HPDE6-E6E7 (cell line): ENCODE measurements around the gene LRIG2.
"Not testable (repeated sequence)": the region's sequence is repeated elsewhere in the genome, so short reads cannot be mapped to it uniquely, and the experiment has no call there.

Source experiments
- DNase-seq: peaks from one replicate; pipeline ENCODE4 v3.0.0; 2011; ENCODE audit warnings: missing footprints; ENCODE audit errors: extremely low spot score

The LRIG2 gene, protein sequence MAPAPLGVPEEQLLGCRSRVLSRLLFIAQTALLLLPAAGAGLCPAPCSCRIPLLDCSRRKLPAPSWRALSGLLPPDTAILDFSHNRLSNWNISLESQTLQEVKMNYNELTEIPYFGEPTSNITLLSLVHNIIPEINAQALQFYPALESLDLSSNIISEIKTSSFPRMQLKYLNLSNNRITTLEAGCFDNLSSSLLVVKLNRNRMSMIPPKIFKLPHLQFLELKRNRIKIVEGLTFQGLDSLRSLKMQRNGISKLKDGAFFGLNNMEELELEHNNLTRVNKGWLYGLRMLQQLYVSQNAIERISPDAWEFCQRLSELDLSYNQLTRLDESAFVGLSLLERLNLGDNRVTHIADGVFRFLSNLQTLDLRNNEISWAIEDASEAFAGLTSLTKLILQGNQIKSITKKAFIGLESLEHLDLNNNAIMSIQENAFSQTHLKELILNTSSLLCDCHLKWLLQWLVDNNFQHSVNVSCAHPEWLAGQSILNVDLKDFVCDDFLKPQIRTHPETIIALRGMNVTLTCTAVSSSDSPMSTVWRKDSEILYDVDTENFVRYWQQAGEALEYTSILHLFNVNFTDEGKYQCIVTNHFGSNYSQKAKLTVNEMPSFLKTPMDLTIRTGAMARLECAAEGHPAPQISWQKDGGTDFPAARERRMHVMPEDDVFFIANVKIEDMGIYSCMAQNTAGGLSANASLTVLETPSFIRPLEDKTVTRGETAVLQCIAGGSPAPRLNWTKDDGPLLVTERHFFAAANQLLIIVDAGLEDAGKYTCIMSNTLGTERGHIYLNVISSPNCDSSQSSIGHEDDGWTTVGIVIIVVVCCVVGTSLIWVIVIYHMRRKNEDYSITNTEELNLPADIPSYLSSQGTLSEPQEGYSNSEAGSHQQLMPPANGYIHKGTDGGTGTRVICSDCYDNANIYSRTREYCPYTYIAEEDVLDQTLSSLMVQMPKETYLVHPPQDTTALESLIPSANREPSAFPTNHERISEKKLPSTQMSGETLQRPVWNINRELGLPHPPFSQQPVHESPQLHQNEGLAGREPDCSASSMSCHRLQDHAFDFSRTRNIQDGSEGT

DNA sequence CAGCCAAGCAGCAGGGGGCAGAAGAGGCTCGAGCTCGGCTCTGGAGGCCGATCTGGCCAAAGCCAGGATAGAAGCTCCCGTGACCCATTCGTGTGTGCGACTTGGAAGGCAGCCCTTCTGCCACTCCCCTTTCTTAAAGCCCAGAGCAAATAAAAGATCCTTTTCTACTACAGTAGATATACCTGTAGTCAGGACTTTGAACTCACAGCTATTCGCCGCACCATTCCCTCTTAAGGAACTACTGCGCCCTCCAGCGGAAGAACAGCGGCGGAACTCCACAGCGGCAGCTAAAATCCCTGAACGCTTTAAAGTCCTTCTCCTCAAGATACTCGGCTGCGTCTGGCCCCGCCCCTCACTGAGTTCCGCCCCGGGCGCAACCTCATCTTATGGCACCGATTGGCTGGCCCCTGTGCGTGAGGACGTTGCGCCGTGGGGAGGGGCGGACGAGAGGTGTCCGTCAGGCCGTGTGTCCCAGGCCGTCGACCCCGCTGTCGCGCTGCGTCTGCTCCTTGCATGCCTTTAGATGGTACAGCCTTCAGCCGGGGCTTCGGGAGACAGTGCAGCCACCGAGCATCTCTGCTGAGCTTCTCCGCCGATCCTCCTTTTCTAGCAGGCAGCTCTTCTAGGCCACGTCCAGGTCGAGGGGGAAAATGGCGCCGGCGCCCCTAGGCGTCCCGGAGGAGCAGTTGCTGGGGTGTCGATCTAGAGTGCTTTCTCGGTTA lies at the start of gene LRIG2:
LRIG2 (plus strand) TSS at position 442 of the 722 bp plus-strand sequence; CDS start at position 651, 209 bp downstream.
- DNase-seq = peak; percentile 88

GRCh38 chr1:113023316-113023715 lies 49.7 kb upstream of the LRIG2 start:
- DNase-seq = not testable (repeated sequence)

DNA sequence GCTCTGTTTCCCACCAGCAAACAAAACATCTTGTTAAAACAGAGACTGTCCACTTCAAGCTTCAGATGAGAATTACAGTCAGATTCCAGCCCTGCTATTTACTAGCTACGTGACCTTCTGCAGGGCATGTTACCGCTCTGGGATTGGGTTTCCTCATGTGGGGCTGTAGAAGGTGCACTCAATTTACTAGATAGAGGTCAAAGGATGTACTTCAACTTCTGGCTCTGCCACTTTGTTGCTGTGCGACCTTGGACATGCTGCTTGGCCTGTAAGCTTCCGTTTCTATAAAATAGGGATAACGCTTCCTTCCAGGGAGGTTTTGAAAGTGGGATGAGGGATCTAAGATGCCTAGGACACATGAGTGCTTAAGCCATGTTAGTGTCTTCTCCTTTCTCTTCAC lies 46.0 kb upstream of the LRIG2 start:
- DNase-seq = no peak

- no peak for DNase-seq
Measured at GRCh38 chr1:113027449-113027848, 45.5 kb upstream of the LRIG2 start.

GRCh38 chr1:113029822-113030221 lies 43.2 kb upstream of the LRIG2 start:
- no peak for DNase-seq

GRCh38 chr1:113031171-113031933 lies 41.6 kb upstream of the LRIG2 start:
- no peak for DNase-seq

DNA sequence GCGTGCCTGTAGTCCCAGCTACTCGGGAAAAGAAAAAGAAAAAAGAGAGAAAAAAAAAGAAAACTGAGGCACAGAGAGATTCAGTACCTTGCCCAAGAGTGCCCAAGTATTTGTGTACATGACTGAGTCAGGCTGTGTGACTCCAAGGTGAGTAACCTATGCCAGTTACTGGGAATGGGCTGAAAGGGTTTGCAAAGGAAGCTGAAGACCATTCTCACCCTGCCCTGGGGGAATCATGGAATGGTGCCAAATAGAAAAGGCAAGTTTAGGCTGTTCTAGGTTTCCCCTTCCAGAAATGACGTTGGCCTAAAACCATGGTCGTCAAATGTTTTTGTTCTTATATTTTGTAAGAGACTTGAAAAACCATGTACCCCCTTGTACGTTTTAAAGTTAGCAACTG lies 37.9 kb upstream of the LRIG2 start:
- peak; percentile 85 for DNase-seq

DNA sequence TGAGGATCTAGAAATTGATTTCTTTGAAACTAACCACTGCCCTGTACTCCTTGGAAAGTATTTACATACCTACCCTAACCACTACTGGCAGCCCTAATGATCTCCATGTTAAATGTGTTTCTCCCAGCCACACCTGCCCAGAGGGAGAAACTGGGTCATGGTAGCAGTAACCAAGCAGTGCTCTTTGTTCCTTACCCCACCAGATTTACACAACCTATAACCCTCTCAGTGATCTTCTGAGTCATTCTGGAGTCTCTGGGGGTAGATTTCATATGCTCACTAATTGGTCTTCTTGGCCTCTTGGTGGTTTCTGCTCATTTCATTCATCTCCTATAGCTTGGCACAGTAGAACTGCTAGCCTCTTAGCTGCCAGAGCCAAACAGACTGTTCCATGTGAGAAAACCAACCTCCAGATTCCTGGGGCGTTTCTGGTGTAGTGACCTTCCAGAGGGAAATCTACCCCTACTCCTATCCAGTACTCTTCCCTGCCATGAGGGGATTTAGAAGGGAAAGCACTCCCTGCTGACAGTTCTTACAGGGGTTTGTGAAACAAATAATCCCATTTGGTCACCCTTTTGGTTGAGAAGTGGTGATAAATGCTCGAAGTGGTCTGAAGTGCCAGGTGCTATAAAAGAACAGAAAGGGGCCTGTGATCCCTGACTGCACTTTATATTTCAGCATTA lies 36.2 kb upstream of the LRIG2 start:
- DNase-seq = no peak

- DNase-seq = no peak
Measured at GRCh38 chr1:113040041-113040440, 33.0 kb upstream of the LRIG2 start.

GRCh38 chr1:113040718-113041412 lies 32.1 kb upstream of the LRIG2 start:
- no peak for DNase-seq

GRCh38 chr1:113041569-113042284 lies 31.3 kb upstream of the LRIG2 start:
- DNase-seq = no peak

DNA sequence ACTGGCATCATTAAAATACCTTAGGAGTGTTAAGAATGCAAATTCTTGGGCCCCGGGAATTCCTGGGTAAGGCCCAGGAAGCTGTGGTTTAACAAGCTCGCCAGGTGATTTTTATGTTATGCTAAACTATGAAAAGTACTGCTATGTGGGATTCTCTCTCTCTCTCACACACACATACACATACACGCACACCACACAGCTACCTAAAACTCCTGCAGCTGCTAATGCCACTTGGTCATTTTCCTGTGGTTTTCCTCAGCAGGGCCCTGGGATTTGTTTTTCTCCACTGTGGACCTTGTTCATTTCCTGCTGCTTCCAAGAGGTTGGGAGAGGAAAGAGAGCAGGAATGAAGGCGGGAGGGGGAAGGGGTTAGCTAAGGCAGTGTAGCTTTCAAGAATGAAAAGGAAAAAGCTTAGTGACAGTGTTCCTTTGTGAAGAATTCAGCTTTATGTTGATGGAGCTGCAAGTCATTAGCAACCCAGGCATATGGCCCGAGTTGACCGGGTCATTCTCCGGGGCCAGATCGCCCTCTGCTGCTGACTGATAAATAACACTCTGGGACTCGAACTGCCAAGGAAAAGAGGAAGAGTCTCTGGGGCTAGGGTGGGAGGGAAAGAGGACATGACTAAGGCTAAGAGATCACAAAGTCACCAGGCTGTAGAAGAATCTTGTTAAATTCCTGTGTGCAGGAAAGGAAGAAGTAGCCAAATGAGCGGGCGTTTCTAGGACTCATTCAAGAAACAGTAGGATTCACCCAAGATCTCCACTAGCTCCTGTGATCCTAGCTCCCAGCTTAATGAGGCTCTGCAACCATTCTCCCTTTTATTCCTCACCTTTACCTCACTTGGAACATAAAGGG lies 30.5 kb upstream of the LRIG2 start:
- peak; percentile 67 for DNase-seq

GRCh38 chr1:113043144-113043488 lies 29.9 kb upstream of the LRIG2 start:
- DNase-seq = not testable (repeated sequence)

DNA sequence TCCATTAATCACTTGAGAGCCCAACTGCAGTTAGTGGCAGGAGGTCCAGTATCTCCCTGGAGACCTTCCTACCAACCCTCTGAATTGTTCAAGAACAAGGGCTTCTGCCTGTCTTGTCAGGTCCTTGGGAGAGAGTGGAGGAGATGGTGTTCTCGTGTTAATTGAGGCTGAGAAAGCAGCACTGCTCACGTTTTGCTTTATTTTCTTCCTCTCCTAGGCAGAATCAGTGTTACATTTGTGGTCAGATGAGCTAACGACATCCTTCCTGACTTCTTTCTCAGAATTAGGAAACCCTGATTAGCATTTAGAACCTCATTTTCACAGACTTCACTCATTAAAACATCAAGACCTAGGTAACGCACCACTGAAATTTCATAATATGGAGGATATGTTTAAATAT lies 26.4 kb upstream of the LRIG2 start:
- no peak for DNase-seq

GRCh38 chr1:113048064-113048463 lies 24.9 kb upstream of the LRIG2 start:
- no peak for DNase-seq

GRCh38 chr1:113053344-113054126 lies 19.5 kb upstream of the LRIG2 start:
- DNase-seq = no peak

GRCh38 chr1:113055570-113055969 lies 17.4 kb upstream of the LRIG2 start:
- DNase-seq = no peak
